Large intestine (tissue), 3 donors: ENCODE measurements around the gene RSPH1. TPM values are rescaled to one million over a fixed set of nuclear protein-coding genes. Genes with fewer than 3 reads are reported as not detected.
"Not testable (repeated sequence)": the region's sequence is repeated elsewhere in the genome, so short reads cannot be mapped to it uniquely, and the experiment has no call there.

Experiments used
- DNase-seq, 2 donors: peaks; one replicate each; pipeline versions ENCODE4 v3.0.0 to v3.0.0-alpha.2; 2013
- H3K27ac ChIP-seq: one replicate; pipeline ENCODE4 v1.5.1; 2013; ENCODE audit warnings: low read length
- H3K27me3 ChIP-seq: 2 replicates; pipeline ENCODE4 v1.6.1; 2013; ENCODE audit warnings: low read length; ENCODE audit not compliant: control insufficient read depth, insufficient read depth
- H3K36me3 ChIP-seq: 2 replicates; pipeline ENCODE4 v1.6.1; 2013; ENCODE audit warnings: low read length; ENCODE audit not compliant: control insufficient read depth, insufficient read depth
- H3K4me1 ChIP-seq: one replicate; pipeline ENCODE4 v1.6.1; 2013; ENCODE audit warnings: low read length; ENCODE audit not compliant: control insufficient read depth, insufficient read depth
- H3K4me3 ChIP-seq: one replicate; pipeline ENCODE4 v1.5.1; 2013; ENCODE audit warnings: low read length
- H3K9me3 ChIP-seq: one replicate; pipeline ENCODE4 v1.6.1; 2013; ENCODE audit warnings: mild to moderate bottlenecking, low read depth, low read length, moderate library complexity; ENCODE audit not compliant: control insufficient read depth
- WGBS: methylation state at CpG from one replicate; pipeline ENCODE4 v1.1.5; 2013; ENCODE audit warnings: low lambda C conversion rate; ENCODE audit not compliant: insufficient coverage; 5-methylcytosine and 5-hydroxymethylcytosine counted together
- polyA plus RNA-seq: library from polyadenylated mRNA; unstranded; fragments of 120-200 nt; gene quantifications from one replicate; pipeline ENCODE4 v1.2.1, GENCODE V29; 2013

RSPH1 gene
- polyA plus RNA-seq, 1 donor = 6.0 TPM

GRCh38 chr21:42475036-42475435 lies 21.0 kb downstream of the RSPH1 start:
- DNase-seq = no peak
- H3K9me3 ChIP-seq = peaks cover 3% of the 10 kb centered on the region
- no peaks in the 10 kb centered on the region for H3K36me3 ChIP-seq
- peaks cover 38% of the 10 kb centered on the region for H3K4me1 ChIP-seq
- WGBS = 80% methylated on average over 1 of the region's 7 CpGs
- no peak overlapping the region for H3K4me3 ChIP-seq
- peak overlapping the region; percentile 96 for H3K27ac ChIP-seq
- H3K27me3 ChIP-seq = no peaks in the 10 kb centered on the region

GRCh38 chr21:42474043-42474831 lies 21.8 kb downstream of the RSPH1 start:
- Histone ChIP-seq H3K36me3 (no peaks in the 10 kb centered on the region), H3K27me3 (no peaks in the 10 kb centered on the region), H3K27ac (peak overlapping the region; percentile 96), H3K4me3 (no peak overlapping the region), H3K9me3 (peaks cover 3% of the 10 kb centered on the region), H3K4me1 (peaks cover 43% of the 10 kb centered on the region)
- peak; percentile 97 to 99 for DNase-seq
- no CpG with 5 or more reads among the region's 14 CpGs for WGBS

- Histone ChIP-seq H3K36me3 (no peaks in the 10 kb centered on the region), H3K4me1 (peaks cover 50% of the 10 kb centered on the region), H3K9me3 (peaks cover 3% of the 10 kb centered on the region), H3K27ac (peak overlapping the region; percentile 96), H3K27me3 (no peaks in the 10 kb centered on the region), H3K4me3 (no peak overlapping the region)
- WGBS = no CpG with 5 or more reads among the region's 9 CpGs
- no peak for DNase-seq
These were observed 22.5 kb downstream of the RSPH1 start for GRCh38 chr21:42473498-42474042.

GRCh38 chr21:42472521-42472920 lies 23.5 kb downstream of the RSPH1 start:
- DNase-seq = no peak
- 63% methylated on average over 4 of the region's 7 CpGs for WGBS
- H3K27ac ChIP-seq = no peak overlapping the region
- peaks cover 3% of the 10 kb centered on the region for H3K9me3 ChIP-seq
- no peak overlapping the region for H3K4me3 ChIP-seq
- no peaks in the 10 kb centered on the region for H3K36me3 ChIP-seq
- no peaks in the 10 kb centered on the region for H3K27me3 ChIP-seq
- peaks cover 59% of the 10 kb centered on the region for H3K4me1 ChIP-seq

GRCh38 chr21:42471716-42472330 lies 24.2 kb downstream of the RSPH1 start:
- no peaks in the 10 kb centered on the region for H3K27me3 ChIP-seq
- DNase-seq = no peak
- WGBS = no CpG with 5 or more reads among the region's 13 CpGs
- peaks cover 3% of the 10 kb centered on the region for H3K9me3 ChIP-seq
- no peak overlapping the region for H3K4me3 ChIP-seq
- H3K4me1 ChIP-seq = peaks cover 66% of the 10 kb centered on the region
- H3K36me3 ChIP-seq = no peaks in the 10 kb centered on the region
- no peak overlapping the region for H3K27ac ChIP-seq

GRCh38 chr21:42471206-42471605 lies 24.8 kb downstream of the RSPH1 start:
- no peaks in the 10 kb centered on the region for H3K36me3 ChIP-seq
- no peak overlapping the region for H3K27ac ChIP-seq
- WGBS = no CpG with 5 or more reads among the region's 9 CpGs
- no peak for DNase-seq
- no peak overlapping the region for H3K4me3 ChIP-seq
- H3K27me3 ChIP-seq = no peaks in the 10 kb centered on the region
- peaks cover 66% of the 10 kb centered on the region for H3K4me1 ChIP-seq
- H3K9me3 ChIP-seq = peaks cover 3% of the 10 kb centered on the region

GRCh38 chr21:42469726-42470125 lies 26.3 kb downstream of the RSPH1 start:
- H3K4me3 ChIP-seq, H3K27me3 ChIP-seq, H3K36me3 ChIP-seq, H3K9me3 ChIP-seq, DNase-seq: not testable (repeated sequence)
- no CpG with 5 or more reads among the region's 4 CpGs for WGBS
- Histone ChIP-seq H3K27ac (peak overlapping the region; percentile 99), H3K4me1 (peaks cover 64% of the 10 kb centered on the region)

- H3K4me1 ChIP-seq = peaks cover 64% of the 10 kb centered on the region
- no CpG with 5 or more reads among the region's 2 CpGs for WGBS
- no peak overlapping the region for H3K4me3 ChIP-seq
- H3K9me3 ChIP-seq = no peaks in the 10 kb centered on the region
- peak overlapping the region; percentile 99 for H3K27ac ChIP-seq
- no peaks in the 10 kb centered on the region for H3K36me3 ChIP-seq
- no peaks in the 10 kb centered on the region for H3K27me3 ChIP-seq
- DNase-seq = peak; percentile 91 to 95
These were observed 26.8 kb downstream of the RSPH1 start for GRCh38 chr21:42469272-42469671.

- no peaks in the 10 kb centered on the region for H3K9me3 ChIP-seq
- no peaks in the 10 kb centered on the region for H3K36me3 ChIP-seq
- H3K27me3 ChIP-seq = no peaks in the 10 kb centered on the region
- DNase-seq = peak in 1 of 2 donors; percentile 46
- WGBS = no CpG with 5 or more reads among the region's 6 CpGs
- no peak overlapping the region for H3K4me3 ChIP-seq
- H3K4me1 ChIP-seq = peaks cover 66% of the 10 kb centered on the region
- H3K27ac ChIP-seq = peak overlapping the region; percentile 99
These were observed 27.4 kb downstream of the RSPH1 start for GRCh38 chr21:42468491-42469131.
